ENCODE measurements around the gene HEYL. TPM values are rescaled to one million over a fixed set of nuclear protein-coding genes. Genes with fewer than 3 reads are reported as not detected.
"Not testable (repeated sequence)": the region's sequence is repeated elsewhere in the genome, so short reads cannot be mapped to it uniquely, and the experiment has no call there.

The HEYL gene
- total RNA-seq, 2 donors from 2014 or later, result 1.1 TPM; not detected in 1

- ATAC-seq, result not testable (repeated sequence)
Observed at GRCh38 chr1:39601667-39602255, 37.7 kb downstream of the HEYL start.

GRCh38 chr1:39596163-39596562 is 43.3 kb downstream of the HEYL start:
- Mint-ChIP-seq H3K9me3 (no peaks in the 10 kb centered on the region), H3K27ac (no peak overlapping the region), H3K36me3 (no peaks in the 10 kb centered on the region)
- DNase-seq (ENCODE audit: low spot score in 2 of 2) (no peak), ATAC-seq (no peak)

More at GRCh38 chr1:39601667-39602255, 37.7 kb downstream of the HEYL start:
- not testable (repeated sequence) for H3K27ac Mint-ChIP-seq; H3K36me3 Mint-ChIP-seq; H3K9me3 Mint-ChIP-seq; DNase-seq (ENCODE audit: low spot score in 2 of 2)

GRCh38 chr1:39593386-39593785 is 46.1 kb downstream of the HEYL start:
- no peaks in the 10 kb centered on the region for H3K9me3 Mint-ChIP-seq
- ATAC-seq, result no peak
- H3K27ac Mint-ChIP-seq, result no peak overlapping the region
- H3K36me3 Mint-ChIP-seq, result no peaks in the 10 kb centered on the region
- no peak for DNase-seq (ENCODE audit: low spot score in 2 of 2)

DNA sequence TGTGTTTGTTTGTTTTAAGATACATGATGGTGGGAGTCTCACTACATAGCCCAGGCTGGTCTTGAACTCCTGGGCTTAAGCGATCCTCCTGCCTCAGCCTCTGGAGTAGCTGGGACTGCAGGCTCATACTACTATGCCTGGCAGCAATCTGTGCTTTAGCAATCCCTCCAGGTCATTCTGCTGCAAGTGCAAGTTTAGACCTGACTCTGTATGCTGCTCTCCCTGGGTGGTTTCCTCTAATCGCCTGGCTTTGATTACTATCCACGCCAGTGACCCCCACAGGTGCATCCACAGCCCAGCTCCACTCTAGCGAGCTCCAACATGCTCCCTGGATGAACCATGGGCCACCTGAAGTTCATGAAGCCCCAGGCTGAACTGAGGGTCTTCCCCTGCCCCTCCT is 47.4 kb downstream of the HEYL start:
- Mint-ChIP-seq H3K9me3 (no peaks in the 10 kb centered on the region), H3K27ac (no peak overlapping the region), H3K36me3 (no peaks in the 10 kb centered on the region)
- ATAC-seq (no peak), DNase-seq (ENCODE audit: low spot score in 2 of 2) (no peak)

DNA sequence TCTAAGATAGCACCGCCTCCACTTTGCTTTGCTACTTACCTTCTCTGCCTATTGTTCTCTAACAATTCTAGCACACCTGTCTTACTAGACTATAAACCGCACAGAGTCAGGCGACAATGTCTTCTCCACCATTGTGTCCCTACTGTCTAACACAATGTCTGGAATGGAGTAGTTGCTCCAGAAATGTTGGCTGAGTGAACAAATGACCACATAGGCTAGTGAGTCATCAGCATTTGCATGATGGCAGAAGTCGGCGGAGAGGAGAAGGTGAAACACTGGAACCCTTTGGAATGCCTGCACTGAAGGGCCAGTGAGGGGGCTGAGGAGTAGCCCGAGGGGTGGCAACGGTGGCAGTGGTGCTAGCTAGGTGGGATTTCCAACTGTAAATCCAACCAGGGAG is 48.9 kb downstream of the HEYL start:
- Mint-ChIP-seq H3K9me3 (no peaks in the 10 kb centered on the region), H3K27ac (no peak overlapping the region), H3K36me3 (no peaks in the 10 kb centered on the region)
- ATAC-seq, result no peak
- no peak for DNase-seq (ENCODE audit: low spot score in 2 of 2)

GRCh38 chr1:39585933-39586332 is 53.5 kb downstream of the HEYL start:
- ATAC-seq (no peak), DNase-seq (ENCODE audit: low spot score in 2 of 2) (no peak)
- Mint-ChIP-seq H3K9me3 (no peaks in the 10 kb centered on the region), H3K27ac (no peak overlapping the region), H3K36me3 (no peaks in the 10 kb centered on the region)

GRCh38 chr1:39576016-39576657 is 63.3 kb downstream of the HEYL start:
- ATAC-seq (peak; percentile 28 to 48), DNase-seq (ENCODE audit: low spot score in 2 of 2) (peak; percentile 22 to 60)
- H3K9me3 Mint-ChIP-seq, result no peaks in the 10 kb centered on the region
- peak overlapping the region; percentile 96 to 99 for H3K27ac Mint-ChIP-seq
- peaks cover 36 to 37% of the 10 kb centered on the region in 2 donors for H3K36me3 Mint-ChIP-seq

DNA sequence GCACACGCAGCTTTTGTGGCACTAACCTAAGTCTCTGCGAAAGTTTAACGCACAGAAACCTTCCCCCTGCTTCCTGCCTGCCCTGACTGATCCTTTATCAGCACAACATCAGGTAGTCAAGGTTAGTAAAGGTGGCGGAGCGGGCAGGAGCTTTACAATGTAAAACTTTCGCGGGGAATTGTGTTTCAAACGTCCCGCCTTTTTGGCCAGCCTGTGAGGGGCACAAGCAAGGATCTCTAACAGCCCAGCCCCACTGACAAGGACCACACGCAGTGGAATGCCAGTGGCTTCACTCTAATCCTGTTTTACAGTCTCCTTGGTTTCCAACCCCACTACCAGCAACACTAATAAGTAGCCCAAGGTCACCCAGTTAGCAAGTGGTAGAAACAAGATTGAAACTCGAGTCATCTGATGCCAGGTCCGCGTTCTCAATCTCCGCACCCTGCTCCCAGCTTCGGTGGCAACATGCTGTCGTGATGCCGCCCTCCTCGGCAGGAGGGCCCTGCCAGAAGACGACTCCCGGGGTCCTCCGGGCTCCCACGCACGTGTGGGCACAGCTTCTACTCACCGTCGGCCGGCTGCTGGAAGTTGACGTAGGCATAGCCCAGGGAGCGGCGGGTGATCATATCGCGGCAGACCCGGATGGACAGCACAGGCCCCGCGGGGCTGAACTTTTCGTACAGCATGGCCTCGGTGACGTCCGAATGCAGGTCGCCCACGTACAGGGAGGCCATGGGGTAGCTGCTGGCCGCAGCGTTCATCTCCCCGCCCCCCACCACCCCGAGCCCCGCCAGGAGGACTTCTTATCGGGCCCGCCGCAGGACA is 64.0 kb downstream of the HEYL start:
- peak overlapping the region; percentile 95 to 96 for H3K27ac Mint-ChIP-seq
- no peaks in the 10 kb centered on the region for H3K9me3 Mint-ChIP-seq
- ATAC-seq, result peak; percentile 29 to 78
- peak; percentile 51 to 81 for DNase-seq (ENCODE audit: low spot score in 2 of 2)
- H3K36me3 Mint-ChIP-seq, result peaks cover 36 to 40% of the 10 kb centered on the region in 2 donors

- peak in 1 of 2 donors; percentile 3 for ATAC-seq
- DNase-seq (ENCODE audit: low spot score in 2 of 2), result no peak
- peak overlapping the region; percentile 95 to 96 for H3K27ac Mint-ChIP-seq
- no peaks in the 10 kb centered on the region for H3K9me3 Mint-ChIP-seq
- peaks cover 36 to 41% of the 10 kb centered on the region in 2 donors for H3K36me3 Mint-ChIP-seq
Observed at GRCh38 chr1:39574646-39575045, 64.8 kb downstream of the HEYL start.

Other genes with a start within 250 kb of the HEYL start
- under 1 TPM in 1 of 2 donors, not detected in 1; 0.14 TPM for gene BMP8A, start 148.0 kb downstream of the HEYL start, total RNA-seq
- gene PABPC4, start 62.9 kb downstream of the HEYL start, total RNA-seq, result 100 to 1,000 TPM; 168 to 287 TPM
- under 1 TPM in 1 of 2 donors, not detected in 1; 0.97 TPM for gene NT5C1A, start 32.5 kb upstream of the HEYL start, total RNA-seq
- 1 to 10 TPM in 1 of 2 donors, under 1 TPM in 1; 0.18 to 4.3 TPM for gene HPCAL4, start 51.8 kb upstream of the HEYL start, total RNA-seq
- gene PPIE, start 99.2 kb upstream of the HEYL start, total RNA-seq, result 10 to 100 TPM; 70.6 to 79.5 TPM
- 1 to 10 TPM; 1.2 to 2.9 TPM for gene OXCT2, start 131.7 kb upstream of the HEYL start, total RNA-seq
- gene BMP8B, start 149.2 kb upstream of the HEYL start, total RNA-seq, result under 1 TPM; 0.11 to 0.84 TPM
- gene TRIT1, start 243.9 kb upstream of the HEYL start, total RNA-seq, result 10 to 100 TPM; 14.5 to 45.1 TPM